Measurements from ENCODE around the gene MED4. TPM values are rescaled to one million over a fixed set of nuclear protein-coding genes. Genes with fewer than 3 reads are reported as not detected.

MED4 gene
- total and polyA plus RNA-seq, 2 of the 8 experiments (the other 6 are each of a cell fraction or from before 2014, with no cell fraction given), result 25.7 to 48.1 TPM

GRCh38 chr13:48081739-48082138 is 13.2 kb downstream of the MED4 start:
- Histone ChIP-seq H3K14ac (ENCODE audit: insufficient read length) (no peak overlapping the region), H3K23ac (ENCODE audit: insufficient read length) (no peak overlapping the region), H3K79me1 (ENCODE audit: low read depth, low read length) (no peaks in the 10 kb centered on the region; the same call in 1 of the 2 replicates), H3K36me3 (ENCODE audit: control insufficient read depth in 2 of 4, insufficient read depth in 4 of 4, low read length in 3 of 4) (peaks cover 25 to 71% (median 37%) of the 10 kb centered on the region in 4 experiments), H3K79me2 (ENCODE audit: control insufficient read depth in 1 of 2, insufficient read depth in 2 of 2, low read length in 2 of 2) (peaks cover 0 to 6% of the 10 kb centered on the region in 2 experiments; a peak in 1 of 4 replicates), H4K8ac (ENCODE audit: extremely low read depth, insufficient read depth, low read length) (no peak overlapping the region), H3K56ac (replicated peaks; ENCODE audit: insufficient read length, low read depth, low read length) (no peak overlapping the region), H4K20me1 (replicated peaks in 1 of 2; ENCODE audit: control insufficient read depth in 1 of 2, insufficient read depth in 2 of 2, low read length in 2 of 2) (peaks cover 0 to 2% of the 10 kb centered on the region in 2 experiments), H3K4ac (replicated peaks; ENCODE audit: insufficient read length, low read depth, low read length) (no peak overlapping the region), H2BK15ac (ENCODE audit: low read length) (no peak overlapping the region), H3K4me1 (replicated peaks in 1 of 4; ENCODE audit: control insufficient read depth in 3 of 4, insufficient read depth in 4 of 4, low read length in 3 of 4) (no peaks in the 10 kb centered on the region), H3K4me3 (ENCODE audit: extremely low read depth in 1 of 4, insufficient read depth in 2 of 4, low read depth in 3 of 4, low read length in 4 of 4) (no peak overlapping the region), H2BK120ac (replicated peaks; ENCODE audit: low read depth, low read length) (no peak overlapping the region), H3K18ac (ENCODE audit: extremely low read depth, low read length) (no peak overlapping the region), H3K9ac (replicated peaks in 1 of 4; ENCODE audit: extremely low read depth in 1 of 4, low read depth in 3 of 4, low read length in 3 of 4) (no peak overlapping the region), H3K27ac (ENCODE audit: low read depth, low read length) (no peak overlapping the region), H3K4me2 (ENCODE audit: insufficient read depth in 1 of 2, low read depth in 2 of 2, low read length in 2 of 2) (no peak overlapping the region), H3K27me3 (replicated peaks in 1 of 4; ENCODE audit: control insufficient read depth in 3 of 4, extremely low read depth in 1 of 4, insufficient read depth in 3 of 4, low read length in 3 of 4) (no peaks in the 10 kb centered on the region), H2BK12ac (ENCODE audit: low read depth, low read length) (no peak overlapping the region), H3K9me3 (ENCODE audit: insufficient read depth in 2 of 2, low read depth in 1 of 2, low read length in 1 of 2) (no peaks in the 10 kb centered on the region), H2AK5ac (ENCODE audit: low read depth, low read length) (no peak overlapping the region), H2BK5ac (ENCODE audit: low read depth, low read length) (no peak overlapping the region), H2AFZ (ENCODE audit: low read length) (no peak overlapping the region), H2BK20ac (ENCODE audit: low read length) (no peak overlapping the region), H3K23me2 (ENCODE audit: low read depth, low read length) (no peaks in the 10 kb centered on the region), H4K91ac (replicated peaks; ENCODE audit: insufficient read length, low read length) (no peak overlapping the region), H4K5ac (ENCODE audit: insufficient read length, low read depth, low read length) (no peak overlapping the region)
- no peak for FAIRE-seq
- TF ChIP-seq MAFK (IDR thresholded peaks at IDR 0.05; ENCODE audit: low read depth, low read length) (peak; percentile 74; the same call in 1 of the 2 replicates), RBBP5 (IDR thresholded peaks at IDR 0.05; ENCODE audit: borderline replicate concordance, low read depth, low read length) (no peak)
- POLR2A ChIA-PET (ENCODE audit: partially characterized antibody), result no interaction called here
- CTCF ChIA-PET (ENCODE audit: partially characterized antibody), result no interaction called here
- WGBS, 2 experiments (ENCODE audit: extremely low coverage in 1 of 2, insufficient coverage in 1 of 2, insufficient read length in 1 of 2, insufficient replicate concordance in 2 of 2, low coverage in 1 of 2, low lambda C conversion rate in 2 of 2, missing lambda C conversion rate in 1 of 2), result 88% methylated on average over 4 of the region's 4 CpGs; no CpG with 5 or more reads in 1 of the 2 experiments
- no peak for DNase-seq (ENCODE audit: low read depth in 1 of 2, low spot score in 2 of 2)
